HL-60 (cell line): ENCODE data around the gene STX8.

Experiments
- CTCF ChIP-seq: IDR thresholded peaks from one replicate; pipeline ENCODE4 v1.5.1; 2011; ENCODE audit warnings: low read length, control low read depth, inconsistent platforms; ENCODE audit not compliant: insufficient read depth
- POLR2AphosphoS5 ChIP-seq: IDR thresholded peaks from 2 replicates; pipeline ENCODE4 v1.6.1; 2012; ENCODE audit warnings: low read depth
- REST ChIP-seq: IDR thresholded peaks from 2 replicates; pipeline ENCODE4 v1.6.1; 2012; ENCODE audit warnings: low read depth; ENCODE audit not compliant: insufficient replicate concordance

DNA sequence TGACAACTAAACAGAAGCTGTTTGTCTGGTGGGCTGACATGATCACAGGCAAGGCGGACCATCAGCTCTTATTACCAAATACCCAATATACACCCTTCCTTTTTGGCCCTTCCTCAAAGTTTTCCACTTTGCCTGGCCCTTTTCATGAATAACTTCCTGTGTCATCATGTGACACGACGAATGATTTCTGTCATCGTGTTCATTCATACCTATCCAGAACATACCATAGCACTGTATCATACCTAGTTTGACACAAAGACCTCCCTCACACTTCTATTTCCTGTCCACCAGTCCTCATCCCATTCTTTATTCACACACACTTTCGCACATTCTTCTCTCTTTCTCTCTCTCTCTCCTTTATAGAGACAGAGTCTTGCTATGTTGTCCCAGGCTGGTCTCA is 131.8 kb downstream of the STX8 start:
- TF ChIP-seq REST (no peak), CTCF (no peak), POLR2AphosphoS5 (no peak)
